Activated naive CD8-positive, alpha-beta T cell treated with anti-CD3 and anti-CD28 coated beads for 36 hours (primary cell): Measurements from ENCODE around the gene NAA80. TPM values are rescaled to one million over a fixed set of nuclear protein-coding genes. Genes with fewer than 3 reads are reported as not detected.

ENCODE experiments used
- DNase-seq: peaks from one replicate; pipeline ENCODE4 v3.0.0; 2021
- H3K27ac Mint-ChIP-seq: one replicate; pipeline ENCODE4 v1.8.0; 2022; ENCODE audit warnings: mild to moderate bottlenecking, moderate library complexity, mixed read lengths
- H3K27me3 Mint-ChIP-seq: one replicate; pipeline ENCODE4 v1.8.0; 2022; ENCODE audit warnings: mild to moderate bottlenecking, mixed read lengths
- H3K36me3 Mint-ChIP-seq: one replicate; pipeline ENCODE4 v1.8.0; 2021; ENCODE audit warnings: mild to moderate bottlenecking, mixed read lengths
- H3K4me1 Mint-ChIP-seq: one replicate; pipeline ENCODE4 v1.8.0; 2021; ENCODE audit warnings: mixed read lengths
- H3K4me3 Mint-ChIP-seq: one replicate; pipeline ENCODE4 v1.8.0; 2022; ENCODE audit warnings: mild to moderate bottlenecking, moderate library complexity, mixed read lengths
- H3K9me3 Mint-ChIP-seq: one replicate; pipeline ENCODE4 v1.8.0; 2022; ENCODE audit warnings: mixed read lengths
- total RNA-seq, 2 experiments: library from RNA; stranded (reverse); gene quantifications; one replicate each; pipeline ENCODE4 v1.2.3, GENCODE V29; 2021

Gene NAA80
- total RNA-seq, 2 experiments from 2014 or later, result 16.3 to 16.7 TPM

DNA sequence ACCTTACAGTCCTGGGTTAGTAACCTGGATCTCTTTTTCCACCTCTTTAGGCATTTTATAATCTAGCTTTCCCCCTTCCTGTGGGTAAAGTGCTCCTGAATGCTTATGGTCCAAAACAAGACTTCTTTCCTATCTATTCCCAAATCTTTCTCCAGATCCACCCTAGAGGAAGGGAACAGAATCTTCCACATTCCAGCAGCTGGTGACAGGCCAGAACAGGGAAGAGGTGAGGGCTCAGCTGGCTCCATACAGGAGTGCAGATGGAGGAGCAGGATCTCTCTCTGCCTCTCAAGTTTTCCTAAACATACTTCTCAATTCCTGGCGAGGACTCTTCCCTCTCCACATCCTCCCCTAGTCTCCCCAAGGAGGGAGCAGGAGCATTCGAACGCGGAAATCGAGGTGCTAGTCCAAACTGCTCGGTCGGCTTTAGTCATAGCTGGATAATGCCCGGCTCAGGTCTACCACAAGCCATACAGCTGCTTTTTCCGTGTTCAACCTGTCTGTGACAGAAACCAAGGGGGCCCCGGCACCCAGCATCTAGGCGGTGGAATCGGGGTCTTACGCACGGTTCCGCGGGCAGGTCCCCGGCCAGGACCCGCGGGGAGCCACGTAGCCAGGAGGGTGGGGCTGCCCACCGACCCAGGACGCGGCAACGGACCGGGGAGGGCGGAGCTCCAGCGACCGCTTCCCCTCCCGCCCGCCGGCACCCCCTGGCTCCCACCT is 37.4 kb upstream of the NAA80 start:
- Mint-ChIP-seq H3K4me1 (peaks cover 49% of the 10 kb centered on the region), H3K27ac (peak overlapping the region; percentile 98), H3K9me3 (no peaks in the 10 kb centered on the region), H3K27me3 (no peaks in the 10 kb centered on the region), H3K4me3 (peak overlapping the region; percentile 97), H3K36me3 (peaks cover 66% of the 10 kb centered on the region)
- no peak for DNase-seq

DNA sequence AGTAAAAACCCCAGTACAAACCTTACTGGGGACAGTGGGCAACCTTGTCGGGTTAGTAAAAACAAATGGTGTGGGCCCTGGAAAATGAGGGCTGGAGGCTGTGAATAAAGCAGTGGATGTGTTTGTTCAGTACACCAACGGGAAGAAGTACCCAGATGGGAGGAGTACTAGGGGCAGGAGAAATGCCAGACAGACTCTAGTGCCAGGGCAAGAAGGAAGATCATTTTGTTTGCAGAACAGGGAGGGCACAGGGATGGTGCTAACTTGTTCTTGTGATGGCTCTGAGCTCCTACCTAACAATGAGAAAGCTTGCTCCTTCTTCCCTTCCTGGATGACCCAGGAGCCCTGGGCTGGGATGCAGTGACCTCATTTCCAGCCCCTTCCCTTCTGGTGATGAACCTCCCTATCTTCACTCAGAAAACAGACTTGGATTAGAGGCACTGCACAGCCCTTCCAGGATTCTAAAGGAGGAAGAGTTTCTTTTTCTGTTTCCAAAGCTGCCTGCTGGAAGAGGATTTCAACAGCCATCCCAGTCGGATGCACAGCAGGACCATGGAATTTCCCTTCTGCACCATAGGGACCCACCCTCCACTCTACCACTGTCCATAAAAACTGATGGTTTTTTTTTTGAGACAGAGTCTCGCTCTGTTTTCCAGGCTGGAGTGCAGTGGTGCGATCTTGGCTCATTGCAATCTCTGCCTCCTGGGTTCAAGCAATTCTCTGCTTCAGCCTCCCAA is 35.3 kb upstream of the NAA80 start:
- H3K4me3 Mint-ChIP-seq, result peak overlapping the region; percentile 97
- DNase-seq, result no peak
- peaks cover 41% of the 10 kb centered on the region for H3K4me1 Mint-ChIP-seq
- H3K27ac Mint-ChIP-seq, result peak overlapping the region; percentile 88
- H3K27me3 Mint-ChIP-seq, result no peaks in the 10 kb centered on the region
- peaks cover 59% of the 10 kb centered on the region for H3K36me3 Mint-ChIP-seq
- no peaks in the 10 kb centered on the region for H3K9me3 Mint-ChIP-seq

- Mint-ChIP-seq H3K4me1 (peaks cover 42% of the 10 kb centered on the region), H3K36me3 (peaks cover 52% of the 10 kb centered on the region), H3K27ac (peak overlapping the region; percentile 88), H3K27me3 (no peaks in the 10 kb centered on the region), H3K9me3 (no peaks in the 10 kb centered on the region), H3K4me3 (peak overlapping the region; percentile 97)
- DNase-seq, result no peak
Observed at GRCh38 chr3:50333744-50334328, 34.6 kb upstream of the NAA80 start.

DNA sequence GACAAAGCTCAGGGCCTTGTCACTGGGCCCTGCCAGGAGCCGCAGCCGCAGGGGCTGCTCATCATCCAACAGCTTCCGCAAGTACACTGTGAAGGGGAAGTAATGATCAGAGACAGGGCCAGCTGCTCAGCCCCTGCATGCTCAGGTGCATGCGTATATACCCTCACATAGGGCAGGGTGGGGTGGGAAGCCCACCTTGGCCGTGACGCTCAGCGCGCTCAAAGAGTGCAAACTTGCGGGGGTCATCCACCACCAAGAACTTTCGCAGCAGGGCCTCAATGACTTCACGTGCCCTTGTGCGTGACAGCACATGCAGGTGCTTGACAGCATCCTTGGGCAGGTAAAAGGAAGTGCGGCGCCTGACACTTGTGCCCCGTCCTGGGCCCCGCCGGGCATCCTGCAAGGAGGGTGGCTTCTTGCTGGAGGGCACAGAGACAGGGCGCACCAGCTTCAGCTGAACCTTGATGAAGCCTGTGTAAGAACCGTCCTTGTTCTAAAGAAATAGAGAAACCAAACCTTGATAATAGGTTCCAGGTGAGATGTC is 32.2 kb upstream of the NAA80 start:
- DNase-seq, result no peak
- Mint-ChIP-seq H3K9me3 (no peaks in the 10 kb centered on the region), H3K4me1 (peaks cover 42% of the 10 kb centered on the region), H3K27ac (peak overlapping the region; percentile 34), H3K27me3 (no peaks in the 10 kb centered on the region), H3K4me3 (no peak overlapping the region), H3K36me3 (peaks cover 35% of the 10 kb centered on the region)

DNA sequence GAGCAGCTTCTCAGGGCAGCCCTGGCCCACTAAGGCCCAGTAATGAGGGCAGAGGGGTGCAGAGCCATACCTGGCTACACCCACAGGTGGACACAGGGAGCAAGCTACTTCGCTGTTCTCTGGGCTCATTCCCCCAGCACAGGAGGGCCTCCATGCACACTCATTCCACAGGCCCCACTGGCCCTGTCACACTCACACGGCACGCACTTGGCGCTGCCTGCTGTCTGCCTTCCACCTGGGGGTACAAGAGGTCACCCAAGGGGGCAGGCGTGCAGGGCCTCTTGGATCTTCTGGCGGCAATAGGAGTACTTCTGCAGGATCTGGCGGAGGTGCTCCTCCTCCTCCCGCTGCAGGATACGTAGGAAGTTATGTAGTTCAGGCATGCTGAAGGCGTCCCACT is 31.1 kb upstream of the NAA80 start:
- peaks cover 38% of the 10 kb centered on the region for H3K4me1 Mint-ChIP-seq

DNA sequence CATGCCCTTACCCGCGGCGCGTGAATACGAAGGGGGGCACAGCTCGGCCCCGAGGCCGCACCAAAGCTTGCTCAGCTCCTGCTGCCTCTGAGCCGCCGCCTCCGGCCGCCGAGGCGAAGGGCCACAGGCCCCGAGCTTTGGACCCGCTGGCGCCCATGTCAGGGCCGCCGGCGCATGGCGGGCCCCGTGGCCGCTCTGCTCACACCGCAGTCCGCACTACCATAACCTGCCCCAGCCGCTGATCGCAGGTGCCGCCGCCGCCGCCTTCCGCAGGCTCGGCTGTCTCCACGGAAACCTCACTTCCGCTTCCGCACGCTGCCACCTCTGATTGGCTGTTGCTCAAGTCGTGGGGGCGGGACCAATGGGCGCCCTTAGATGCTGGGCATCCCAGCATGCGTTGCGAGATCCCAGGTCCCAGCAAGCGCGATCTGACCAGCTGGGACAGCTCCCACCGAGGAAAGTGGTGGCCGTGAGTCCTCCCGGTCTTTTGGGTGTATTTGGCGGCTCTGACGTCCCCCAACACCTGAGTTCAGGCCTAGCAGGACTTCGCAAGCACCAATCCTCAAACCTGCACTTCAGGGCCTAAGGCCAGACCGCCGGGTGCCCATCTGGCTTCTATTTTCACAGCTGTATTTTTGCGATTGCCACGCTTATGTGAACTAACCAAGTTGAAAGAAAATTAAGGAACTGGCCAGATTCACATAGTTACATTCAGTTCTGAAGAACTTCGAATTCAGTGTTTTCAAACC is 28.9 kb upstream of the NAA80 start, which contains the start of gene TUSC2:
TUSC2 (minus strand) TSS at position 281 of the 749 bp plus-strand sequence; CDS start at position 157, 124 bp downstream.
- H3K4me1 Mint-ChIP-seq, result peaks cover 34% of the 10 kb centered on the region
- peaks cover 9% of the 10 kb centered on the region for H3K36me3 Mint-ChIP-seq
- peak within 1 kb of the TSS; percentile 82 for H3K27ac Mint-ChIP-seq
- H3K27me3 Mint-ChIP-seq, result no peaks in the 10 kb centered on the region
- DNase-seq, result peak; percentile 95
- peak within 1 kb of the TSS; percentile 87 for H3K4me3 Mint-ChIP-seq
- H3K9me3 Mint-ChIP-seq, result no peaks in the 10 kb centered on the region

More for the DNA sequence above, 31.1 kb upstream of the NAA80 start:
- no peak for DNase-seq
- Mint-ChIP-seq H3K36me3 (peaks cover 26% of the 10 kb centered on the region), H3K4me3 (no peak overlapping the region), H3K27me3 (no peaks in the 10 kb centered on the region), H3K27ac (no peak overlapping the region), H3K9me3 (no peaks in the 10 kb centered on the region)

GRCh38 chr3:50327129-50327528 is 27.9 kb upstream of the NAA80 start:
- Mint-ChIP-seq H3K9me3 (no peaks in the 10 kb centered on the region), H3K27me3 (no peaks in the 10 kb centered on the region), H3K27ac (peak overlapping the region; percentile 67), H3K4me3 (peak overlapping the region; percentile 87), H3K4me1 (peaks cover 32% of the 10 kb centered on the region), H3K36me3 (peaks cover 4% of the 10 kb centered on the region)
- DNase-seq, result no peak

DNA sequence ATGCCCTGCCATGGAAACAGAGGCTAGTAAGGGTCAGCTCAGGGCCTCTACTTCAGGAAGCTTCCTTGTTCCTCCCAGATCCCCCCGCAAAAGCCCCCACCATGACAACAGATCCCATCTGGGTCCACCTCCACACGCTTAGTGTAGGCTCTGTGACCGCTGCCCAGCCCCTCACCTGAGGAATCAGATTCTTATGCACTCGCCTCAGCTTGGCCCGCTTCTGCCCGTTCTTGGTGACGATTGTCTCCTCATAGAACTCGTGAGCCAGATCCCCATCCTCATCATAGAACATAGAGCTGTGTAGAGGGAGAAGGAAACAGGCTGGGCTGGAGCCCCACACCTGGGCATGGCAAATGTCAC is 27.0 kb upstream of the NAA80 start:
- Mint-ChIP-seq H3K27ac (no peak overlapping the region), H3K9me3 (no peaks in the 10 kb centered on the region), H3K4me3 (no peak overlapping the region), H3K36me3 (peaks cover 2% of the 10 kb centered on the region), H3K4me1 (peaks cover 32% of the 10 kb centered on the region), H3K27me3 (no peaks in the 10 kb centered on the region)
- no peak for DNase-seq

DNA sequence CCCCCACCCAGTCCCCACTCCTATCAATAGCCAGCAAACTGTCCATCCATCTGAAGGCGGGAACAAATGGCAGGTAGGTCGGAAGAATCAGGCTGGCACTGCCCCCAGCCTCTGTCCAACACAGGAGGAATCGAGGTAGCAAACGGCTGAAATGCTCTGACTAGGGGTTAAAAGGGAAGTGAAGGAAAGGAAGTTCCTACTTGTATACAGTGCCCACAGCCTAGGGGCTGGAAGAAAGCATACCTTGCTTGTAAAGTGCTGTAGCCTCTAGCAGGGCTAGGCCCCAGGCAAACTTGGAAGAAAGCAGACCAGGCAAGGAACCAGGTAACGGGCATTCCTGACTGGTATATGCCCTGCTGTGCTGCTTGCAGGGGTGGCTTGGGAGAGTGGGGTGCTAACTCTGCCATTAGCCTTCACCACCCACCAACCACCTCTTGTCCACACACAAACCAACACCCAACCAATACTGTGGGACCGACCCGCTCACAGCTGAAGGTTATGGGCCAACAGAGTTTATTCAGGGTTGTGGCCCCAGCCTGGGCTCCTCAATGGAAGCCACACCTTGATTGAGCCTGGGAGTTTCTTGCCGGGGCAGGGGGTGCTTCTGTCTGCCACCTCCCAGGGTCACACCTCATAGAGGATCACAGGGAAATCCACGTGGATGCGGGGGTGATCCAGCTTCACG is 26.4 kb upstream of the NAA80 start:
- no peak for DNase-seq
- Mint-ChIP-seq H3K27me3 (no peaks in the 10 kb centered on the region), H3K36me3 (peaks cover 2% of the 10 kb centered on the region), H3K9me3 (no peaks in the 10 kb centered on the region), H3K27ac (no peak overlapping the region), H3K4me3 (no peak overlapping the region), H3K4me1 (peaks cover 32% of the 10 kb centered on the region)

DNA sequence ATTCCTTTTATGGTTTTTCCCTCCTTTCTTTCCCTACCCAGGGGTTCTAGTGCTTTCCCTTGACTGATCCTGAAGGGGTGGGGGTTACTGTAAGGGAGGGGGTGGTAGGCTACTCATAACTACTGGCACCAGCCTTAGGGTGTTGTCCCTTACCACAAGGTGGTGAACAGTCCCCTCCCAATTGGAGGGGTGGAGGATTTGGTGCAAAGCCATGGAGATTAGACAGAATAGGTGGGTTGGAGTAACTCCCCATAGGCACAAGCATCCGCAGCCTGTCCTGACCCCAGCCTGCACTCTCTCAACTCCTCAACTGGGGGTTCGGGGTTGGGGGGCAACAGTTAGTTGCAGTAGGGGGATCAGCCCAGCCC is 25.9 kb upstream of the NAA80 start:
- H3K4me1 Mint-ChIP-seq, result peaks cover 34% of the 10 kb centered on the region
- H3K27ac Mint-ChIP-seq, result no peak overlapping the region
- no peak for DNase-seq
- no peaks in the 10 kb centered on the region for H3K27me3 Mint-ChIP-seq
- H3K9me3 Mint-ChIP-seq, result no peaks in the 10 kb centered on the region
- H3K4me3 Mint-ChIP-seq, result no peak overlapping the region
- H3K36me3 Mint-ChIP-seq, result peaks cover 2% of the 10 kb centered on the region

- Mint-ChIP-seq H3K27ac (no peak overlapping the region), H3K36me3 (peaks cover 4% of the 10 kb centered on the region), H3K4me3 (no peak overlapping the region), H3K4me1 (peaks cover 37% of the 10 kb centered on the region), H3K27me3 (no peaks in the 10 kb centered on the region), H3K9me3 (no peaks in the 10 kb centered on the region)
- DNase-seq, result peak; percentile 72
Observed at GRCh38 chr3:50324351-50325112, 25.3 kb upstream of the NAA80 start.

DNA sequence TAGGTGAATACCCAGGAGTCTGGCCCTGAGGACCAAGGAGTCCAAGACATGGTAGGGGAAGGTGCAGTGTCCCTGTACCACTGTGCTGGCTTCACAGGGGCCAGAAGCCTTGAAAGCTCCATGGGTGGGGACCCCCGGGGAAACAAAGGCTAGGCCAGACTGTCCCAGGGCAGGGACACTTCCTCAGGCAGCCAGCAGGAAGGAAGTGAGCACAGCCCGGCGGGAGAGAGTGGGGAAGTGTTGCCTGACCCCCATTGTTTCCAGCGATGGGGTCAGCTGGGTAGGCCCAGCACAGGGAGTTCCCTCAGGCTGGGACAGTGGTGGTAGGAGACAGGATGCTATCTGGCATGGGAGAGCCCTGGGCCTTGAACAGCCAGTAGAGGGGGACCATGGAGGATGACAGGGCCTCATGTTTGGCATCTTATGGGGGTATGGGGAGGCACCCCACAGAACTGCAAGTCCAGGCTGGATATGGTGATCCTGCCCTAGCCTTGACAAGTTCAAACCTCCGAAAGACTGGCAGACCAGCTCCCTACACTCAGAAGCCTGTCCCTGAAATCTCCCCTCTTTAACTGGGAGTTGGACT is 24.5 kb upstream of the NAA80 start:
- no peak for DNase-seq
- Mint-ChIP-seq H3K27me3 (no peaks in the 10 kb centered on the region), H3K4me3 (no peak overlapping the region), H3K9me3 (no peaks in the 10 kb centered on the region), H3K36me3 (peaks cover 4% of the 10 kb centered on the region), H3K27ac (no peak overlapping the region), H3K4me1 (peaks cover 40% of the 10 kb centered on the region)

DNA sequence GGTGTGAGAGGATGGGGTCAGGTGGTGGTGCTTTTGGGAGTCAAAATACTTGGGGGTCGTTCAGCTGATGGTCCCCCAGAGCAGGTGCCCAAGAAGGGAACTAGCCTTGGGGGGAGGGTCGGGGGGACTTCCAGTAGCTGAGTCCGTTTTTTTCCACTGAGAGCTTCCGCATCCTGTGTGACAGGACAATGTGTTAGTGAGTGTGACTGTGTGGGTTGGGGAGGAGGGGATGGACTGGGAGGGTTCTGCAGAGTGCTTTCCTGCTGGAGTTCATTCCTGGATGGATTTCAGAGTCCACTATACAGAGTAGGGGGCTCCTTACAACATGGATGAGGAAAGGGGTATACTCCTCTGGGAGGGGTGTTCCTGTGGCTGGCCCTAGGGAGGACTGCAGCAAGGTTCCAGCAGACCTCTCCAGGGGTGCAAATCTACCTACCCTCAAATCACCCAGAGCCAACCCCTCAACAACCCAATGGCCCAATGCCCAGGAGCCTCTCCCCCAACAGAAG is 23.9 kb upstream of the NAA80 start:
- H3K4me3 Mint-ChIP-seq, result peak overlapping the region; percentile 22
- no peak overlapping the region for H3K27ac Mint-ChIP-seq
- H3K9me3 Mint-ChIP-seq, result no peaks in the 10 kb centered on the region
- DNase-seq, result no peak
- no peaks in the 10 kb centered on the region for H3K27me3 Mint-ChIP-seq
- peaks cover 40% of the 10 kb centered on the region for H3K4me1 Mint-ChIP-seq
- peaks cover 4% of the 10 kb centered on the region for H3K36me3 Mint-ChIP-seq
